Stimulated activated CD8-positive, alpha-beta memory T cell treated with anti-CD3 and anti-CD28 coated beads, Interleukin-12 subunit alpha, Interleukin-12 subunit beta, amount 100 ng/mL, for 24 hours (primary cell): ENCODE data around the gene UPP1.

Source experiments
- DNase-seq: peaks from one replicate; pipeline ENCODE4 v3.0.0-alpha.2; 2020; ENCODE audit errors: extremely low read depth

Gene UPP1

DNA sequence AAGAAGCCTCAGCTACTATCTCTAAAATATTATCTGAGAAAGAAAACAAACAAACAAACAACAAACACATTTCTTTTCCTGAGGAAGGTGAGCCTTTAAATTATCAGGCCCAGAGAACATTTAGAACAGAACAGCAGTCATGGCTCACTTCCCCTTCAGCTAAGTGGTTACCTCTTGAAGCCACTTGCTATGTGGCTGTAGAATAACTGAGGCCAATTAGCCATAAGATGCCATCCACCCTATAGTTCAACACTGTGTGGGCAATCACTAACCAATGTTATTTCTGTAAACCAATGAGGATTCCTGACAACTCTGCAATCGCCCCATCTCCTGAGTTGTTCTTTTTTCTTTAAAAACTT, 3.7 kb upstream of the UPP1 start:
- DNase-seq = no peak

DNA sequence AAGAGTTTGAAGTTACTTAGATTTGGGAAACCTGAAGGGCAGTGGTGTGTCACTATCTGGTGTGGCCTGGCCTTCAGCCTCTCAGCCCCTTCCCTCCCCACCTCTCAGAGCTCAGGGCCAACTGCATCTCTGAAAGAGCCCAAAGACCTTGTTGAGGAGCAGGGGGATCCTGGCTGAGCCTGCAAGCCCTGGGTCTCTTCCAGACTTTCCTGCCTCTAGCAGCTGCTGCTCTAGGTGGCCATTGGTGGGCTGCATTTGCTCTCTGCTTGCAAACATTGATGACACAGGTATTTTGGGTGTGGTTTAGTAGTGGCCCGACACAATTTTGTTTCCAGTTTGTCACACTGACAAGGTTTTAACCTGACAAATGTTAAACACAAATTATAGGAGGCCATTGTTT, 3.1 kb upstream of the UPP1 start:
- no peak for DNase-seq

DNA sequence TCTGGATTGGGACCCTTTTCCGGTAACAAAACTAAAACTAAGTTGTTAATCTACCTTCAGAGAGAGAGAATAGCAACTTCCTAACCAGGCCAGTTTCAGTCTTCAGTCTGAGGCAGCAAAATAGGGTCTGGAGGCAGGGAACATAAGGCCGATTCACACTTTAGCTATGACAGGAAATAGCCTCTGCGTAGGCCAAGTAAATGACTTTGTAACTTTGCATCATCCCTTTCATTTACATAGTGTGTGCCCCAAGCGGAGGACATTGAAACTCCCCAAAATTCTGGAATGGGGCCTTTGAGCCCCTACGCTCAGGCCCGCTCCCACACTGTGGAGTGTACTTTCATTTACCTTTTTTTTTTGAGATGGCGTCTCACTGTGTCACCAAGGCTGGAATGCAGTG, 1.7 kb upstream of the UPP1 start:
- DNase-seq = no peak

DNA sequence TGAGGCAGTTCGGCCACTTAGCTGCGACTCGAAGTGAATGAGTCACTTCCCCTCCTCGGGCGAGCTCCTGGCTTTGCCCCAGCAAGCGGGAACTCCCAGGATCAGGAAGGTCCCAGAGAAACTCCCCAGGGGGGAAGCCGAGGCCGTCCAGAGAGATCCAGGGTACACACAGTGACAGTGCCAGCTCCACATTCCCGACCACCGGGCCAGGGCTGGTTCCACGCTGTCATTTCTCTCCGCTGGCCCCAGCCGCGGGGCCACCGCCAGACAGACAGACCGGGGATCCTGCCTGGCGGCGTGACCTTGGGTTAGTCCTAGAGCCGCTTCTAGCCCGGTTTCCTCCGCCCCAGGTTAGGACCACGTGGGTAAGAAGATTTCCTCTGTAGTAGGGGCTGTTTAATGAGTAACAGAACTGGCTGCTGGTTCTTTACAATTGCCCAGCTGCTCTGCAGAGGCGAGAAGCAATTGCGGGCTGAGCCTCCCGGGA, 463 bp upstream of the UPP1 start:
- DNase-seq = no peak

DNA sequence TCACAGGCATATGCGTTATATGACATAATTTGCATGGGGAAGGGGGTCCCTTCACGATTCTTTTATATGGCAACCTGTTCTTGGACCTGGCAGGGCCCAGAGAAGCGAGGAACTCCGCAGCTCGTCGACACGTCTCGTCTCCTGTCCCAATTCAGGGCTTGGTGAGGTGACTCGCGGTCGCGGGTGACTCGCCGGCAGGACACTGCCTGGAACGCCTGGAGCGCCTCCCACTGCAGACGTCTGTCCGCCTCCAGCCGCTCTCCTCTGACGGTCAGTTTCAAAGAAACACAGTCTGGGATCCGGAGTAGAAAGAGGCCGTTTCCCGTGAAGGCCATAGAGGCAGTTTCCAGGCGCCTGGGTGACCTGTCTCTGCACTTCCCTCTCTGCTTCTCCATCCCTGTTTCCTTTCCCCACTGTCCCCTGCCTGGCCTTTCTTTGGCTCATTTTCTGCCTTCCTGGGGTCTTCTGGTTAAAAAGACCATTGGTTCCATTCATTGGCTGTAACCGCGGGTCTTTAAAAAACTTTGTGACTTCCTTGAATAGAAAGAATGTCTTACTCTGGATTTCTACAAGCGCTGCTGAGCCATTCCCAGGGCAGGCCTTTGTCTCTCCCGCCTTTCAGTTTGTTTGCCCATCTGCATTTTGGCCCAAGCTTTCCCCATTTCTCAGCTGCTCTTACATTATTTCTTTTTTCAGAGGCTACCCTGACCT, 1.2 kb downstream of the UPP1 start:
- DNase-seq = no peak

DNA sequence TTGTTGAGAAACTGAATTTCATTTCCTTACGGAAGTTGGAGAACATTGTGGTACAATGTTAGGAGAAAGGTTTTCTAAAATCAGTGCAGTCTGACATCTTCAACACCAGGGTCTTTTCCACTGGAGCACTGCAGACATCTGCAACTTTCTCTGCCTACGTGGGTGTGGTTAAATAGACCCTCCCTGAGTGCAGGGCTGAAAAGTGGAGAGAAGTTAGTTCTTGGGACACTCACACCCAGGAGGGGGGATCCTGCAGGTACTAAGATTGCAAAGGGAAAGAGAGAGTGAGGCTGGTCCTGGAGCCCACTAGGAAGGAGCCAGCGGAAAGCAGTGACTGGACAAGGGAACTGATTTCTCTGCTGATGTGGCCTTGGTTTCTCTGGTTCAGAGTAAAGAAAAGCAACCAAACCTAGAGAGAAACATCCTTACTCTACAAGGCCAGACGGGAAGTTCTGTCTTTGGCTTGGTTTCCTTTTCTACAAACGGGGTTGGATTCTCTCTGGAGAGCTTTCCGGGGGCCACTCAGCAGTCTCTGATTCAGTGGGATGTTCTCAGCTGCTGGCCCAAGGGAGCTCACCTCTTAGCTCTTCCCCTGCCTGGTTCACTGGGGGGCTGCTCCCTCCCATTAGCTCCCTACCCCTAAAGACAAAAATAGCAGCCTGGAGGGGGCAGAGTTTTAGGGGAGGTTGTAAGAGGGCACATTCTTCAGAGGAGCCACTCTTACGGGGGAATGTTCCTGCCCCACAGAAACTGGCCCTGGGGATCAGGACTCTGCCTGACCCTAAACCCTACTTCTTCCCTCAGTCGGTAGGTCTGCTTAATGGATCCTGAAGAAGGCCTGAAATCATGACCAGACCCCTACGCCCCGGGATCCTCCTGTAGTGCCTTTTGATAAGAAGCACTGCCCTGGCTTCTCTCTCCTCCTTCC, 2.7 kb downstream of the UPP1 start:
- no peak for DNase-seq

DNA sequence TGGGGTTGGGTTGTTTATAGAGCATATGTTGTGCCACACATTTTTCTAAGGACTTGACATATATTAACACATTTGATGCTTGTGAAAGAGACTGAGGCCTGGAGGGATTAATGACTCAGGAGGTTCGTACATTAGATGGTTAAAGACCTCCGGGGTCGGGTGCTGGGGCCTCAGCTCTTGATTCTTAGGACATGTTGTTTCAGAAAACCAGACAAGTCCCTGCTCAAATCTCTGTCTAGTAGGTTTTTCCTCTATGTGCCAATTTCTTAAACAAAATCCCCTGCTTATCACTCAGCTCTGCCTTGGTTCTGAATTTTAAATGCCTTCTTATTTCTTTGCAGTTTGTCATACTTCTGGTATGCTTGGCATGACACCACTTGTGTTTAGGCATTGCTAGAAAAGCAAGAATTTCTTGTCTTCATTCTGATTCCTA, 5.8 kb downstream of the UPP1 start:
- no peak for DNase-seq

DNA sequence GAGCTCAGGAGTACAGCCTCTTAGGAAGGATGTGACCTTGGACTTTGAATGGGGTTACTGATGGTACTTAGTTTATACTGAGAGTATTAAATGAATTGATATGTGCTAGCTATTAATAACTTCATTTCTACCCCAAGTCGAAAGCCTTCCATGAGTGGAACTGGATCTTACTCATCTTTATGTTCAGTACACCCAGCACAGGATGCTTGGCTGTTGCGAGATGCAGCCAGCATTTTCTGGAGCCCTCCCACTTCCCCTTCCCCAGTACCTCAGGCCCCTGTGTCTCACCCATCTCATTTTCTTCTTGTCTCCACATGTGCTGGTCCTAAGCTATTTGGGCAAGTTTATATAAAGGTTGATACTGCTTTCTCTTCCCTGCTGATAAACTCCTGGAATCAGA, 7.2 kb downstream of the UPP1 start:
- DNase-seq = no peak

DNA sequence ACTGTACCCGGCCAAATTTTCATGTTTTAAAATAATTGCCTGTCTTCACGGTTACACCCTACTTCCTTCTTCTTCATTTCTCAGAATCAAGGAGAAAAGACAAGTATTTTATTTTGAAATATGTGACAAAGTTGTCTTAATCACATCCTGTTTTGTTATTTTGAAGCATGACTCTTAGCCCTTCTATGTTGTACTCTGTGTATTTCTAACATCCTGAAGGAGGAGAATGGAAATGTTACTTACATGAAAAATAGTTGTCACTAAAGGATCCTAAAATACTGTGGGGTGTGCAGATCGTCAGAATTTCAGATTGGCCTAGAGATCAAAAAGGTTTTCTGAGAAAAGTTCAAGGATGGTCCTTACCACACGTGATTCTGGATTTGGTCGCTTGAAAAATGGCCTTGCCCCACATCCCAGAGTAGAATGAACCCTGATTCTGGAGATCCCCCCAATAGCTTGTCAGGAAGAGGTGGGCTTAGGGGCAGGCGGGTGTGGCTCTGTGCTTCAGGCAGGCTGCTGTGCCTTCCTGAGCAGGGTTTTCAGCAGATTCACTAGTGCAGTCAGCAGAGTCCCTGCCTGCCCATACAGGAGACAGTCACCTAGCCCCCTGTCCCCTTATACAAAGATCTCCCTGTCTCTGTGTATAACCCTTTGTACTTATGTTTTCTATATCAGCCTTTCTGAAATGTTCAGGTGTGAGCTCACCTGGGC, 8.6 kb downstream of the UPP1 start:
- DNase-seq = no peak

DNA sequence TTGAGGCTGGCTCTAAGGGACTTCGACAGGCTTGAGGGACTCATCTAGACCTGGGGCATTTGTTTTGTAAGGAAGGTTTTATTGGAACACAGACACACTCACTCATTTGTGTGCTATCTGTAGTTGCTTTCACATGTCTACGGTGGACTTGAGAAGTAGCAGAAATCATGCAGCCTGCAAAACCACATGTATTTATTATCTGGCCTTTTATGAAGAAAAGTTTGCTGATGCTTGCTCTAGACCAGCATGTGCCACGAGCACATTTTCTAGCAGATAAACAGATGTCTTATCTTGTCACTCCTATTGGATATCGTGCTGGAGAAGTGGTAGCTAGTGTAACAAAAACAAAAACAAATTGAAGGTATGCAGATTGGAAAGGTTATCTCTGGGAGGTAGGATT, 9.8 kb downstream of the UPP1 start:
- no peak for DNase-seq

DNA sequence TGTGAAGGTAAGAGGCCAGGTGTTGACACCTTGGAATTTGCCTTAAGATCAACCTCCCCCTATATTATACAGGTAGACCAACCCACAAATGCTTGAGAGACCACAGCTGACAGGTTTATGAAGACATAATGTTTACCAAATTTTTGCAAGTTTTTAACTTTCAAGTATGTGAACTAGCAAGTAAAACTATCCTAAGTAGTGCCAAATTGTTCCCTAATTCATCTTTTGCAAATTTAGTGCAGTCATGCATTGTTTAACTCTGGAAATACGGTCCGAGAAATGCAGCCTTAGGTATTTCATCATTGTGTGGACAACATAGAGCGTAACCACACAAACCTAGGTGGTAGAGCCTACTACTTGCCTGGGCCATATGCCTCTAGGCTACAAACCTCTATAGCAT, 10.7 kb downstream of the UPP1 start:
- no peak for DNase-seq

DNA sequence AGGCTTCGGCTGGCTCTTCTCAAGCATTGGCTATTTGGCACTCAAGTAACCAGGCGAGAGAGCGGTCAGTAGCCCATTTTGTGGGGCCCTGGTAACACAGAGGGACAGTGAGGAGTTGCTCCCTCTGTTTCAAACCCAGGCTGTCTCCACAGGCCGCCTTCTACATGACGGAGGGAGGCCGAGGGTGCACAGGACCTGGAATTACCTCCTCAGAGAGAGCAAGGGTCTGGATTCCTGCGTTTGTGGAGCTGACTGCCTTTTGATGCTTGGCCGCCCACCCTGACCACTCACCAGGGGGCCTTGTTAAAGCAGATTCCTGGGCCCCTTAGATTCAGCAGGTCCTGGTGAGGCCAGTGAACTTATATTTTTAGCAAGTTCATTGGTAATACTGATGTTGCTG, 12.3 kb downstream of the UPP1 start:
- no peak for DNase-seq

DNA sequence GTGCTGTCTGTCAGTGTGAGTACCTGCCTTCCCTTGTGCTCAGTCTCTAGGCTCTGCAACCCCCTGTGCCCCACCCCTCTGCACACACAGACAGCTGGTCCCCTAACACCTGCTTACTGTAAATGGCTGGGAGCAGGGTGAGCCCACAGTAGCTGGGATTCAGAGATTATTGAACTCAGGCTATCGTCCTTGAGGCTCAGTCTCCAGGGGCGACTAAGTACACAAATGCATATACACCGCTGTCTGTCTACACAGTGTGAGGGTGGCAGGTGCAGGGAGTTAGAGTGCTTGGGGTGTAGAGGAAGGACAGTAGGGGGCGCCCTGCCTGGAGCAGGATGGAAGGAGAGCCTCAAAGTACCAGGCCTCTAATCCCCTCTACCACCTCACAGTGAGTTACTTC, 12.9 kb downstream of the UPP1 start:
- DNase-seq = no peak

DNA sequence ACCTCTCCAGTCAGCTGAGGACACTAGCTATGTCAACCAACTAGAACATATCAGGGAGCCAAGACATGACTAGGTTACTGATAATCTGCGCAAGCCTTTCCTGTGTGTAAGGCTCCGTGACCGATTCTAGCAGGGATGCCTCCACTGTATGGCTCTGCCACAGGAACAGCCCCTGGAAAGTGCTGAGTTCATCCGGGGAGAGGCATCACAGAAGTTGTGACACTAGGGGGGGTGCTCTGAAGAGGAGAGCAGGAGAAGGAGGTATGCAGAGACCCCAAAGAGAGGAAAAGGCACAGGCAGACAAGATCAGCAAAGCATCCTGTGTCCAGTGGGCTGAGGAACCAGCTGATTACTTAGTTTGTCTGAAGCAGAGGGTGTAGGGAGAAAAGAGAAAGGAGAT, 13.5 kb downstream of the UPP1 start:
- no peak for DNase-seq

DNA sequence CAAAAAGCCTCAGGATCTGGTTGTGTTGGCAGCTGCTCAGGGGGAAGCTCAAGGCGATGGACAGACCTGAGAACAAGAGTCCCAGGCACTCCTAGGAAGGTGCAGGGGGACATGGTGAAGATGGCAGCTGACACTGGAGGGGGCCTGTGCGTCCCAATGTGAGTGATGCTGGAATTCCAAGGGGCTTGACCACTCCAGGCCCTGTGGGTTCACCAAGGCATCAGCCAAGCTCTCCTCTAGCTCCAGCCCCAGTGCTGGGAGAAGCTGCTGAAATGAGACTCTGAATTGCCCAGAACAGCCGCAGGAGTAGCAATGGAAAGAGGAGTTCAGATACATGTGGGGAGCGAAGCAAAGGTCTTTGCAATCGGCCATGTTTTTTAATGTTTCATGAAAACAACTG, 16.0 kb downstream of the UPP1 start:
- DNase-seq = no peak

DNA sequence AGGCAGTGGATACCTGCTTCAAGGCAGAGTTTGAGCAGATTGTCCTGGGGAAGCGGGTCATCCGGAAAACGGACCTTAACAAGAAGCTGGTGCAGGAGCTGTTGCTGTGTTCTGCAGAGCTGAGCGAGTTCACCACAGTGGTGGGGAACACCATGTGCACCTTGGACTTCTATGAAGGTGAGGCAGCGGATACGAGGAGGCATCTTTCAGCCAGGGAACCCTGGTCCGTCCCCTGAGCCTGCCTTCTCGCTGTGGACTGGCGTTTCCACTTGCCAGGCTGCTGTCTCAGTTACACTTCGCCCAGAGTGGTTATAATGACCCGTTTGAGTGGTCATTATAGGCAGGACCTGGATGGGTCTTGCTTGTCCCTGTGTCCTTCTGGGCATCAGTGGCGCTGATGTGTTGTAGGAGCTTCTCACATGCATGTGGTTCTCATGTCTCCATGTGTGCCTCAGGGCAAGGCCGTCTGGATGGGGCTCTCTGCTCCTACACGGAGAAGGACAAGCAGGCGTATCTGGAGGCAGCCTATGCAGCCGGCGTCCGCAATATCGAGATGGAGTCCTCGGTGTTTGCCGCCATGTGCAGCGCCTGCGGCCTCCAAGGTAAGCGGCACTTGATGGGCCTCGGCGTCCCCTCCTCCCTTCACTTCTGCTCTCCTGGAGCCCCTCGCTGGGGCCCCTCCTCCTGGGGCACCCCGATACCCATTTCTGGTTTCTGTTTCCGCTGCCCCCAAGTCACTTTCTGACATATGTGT, 18.0 kb downstream of the UPP1 start:
- DNase-seq = no peak

DNA sequence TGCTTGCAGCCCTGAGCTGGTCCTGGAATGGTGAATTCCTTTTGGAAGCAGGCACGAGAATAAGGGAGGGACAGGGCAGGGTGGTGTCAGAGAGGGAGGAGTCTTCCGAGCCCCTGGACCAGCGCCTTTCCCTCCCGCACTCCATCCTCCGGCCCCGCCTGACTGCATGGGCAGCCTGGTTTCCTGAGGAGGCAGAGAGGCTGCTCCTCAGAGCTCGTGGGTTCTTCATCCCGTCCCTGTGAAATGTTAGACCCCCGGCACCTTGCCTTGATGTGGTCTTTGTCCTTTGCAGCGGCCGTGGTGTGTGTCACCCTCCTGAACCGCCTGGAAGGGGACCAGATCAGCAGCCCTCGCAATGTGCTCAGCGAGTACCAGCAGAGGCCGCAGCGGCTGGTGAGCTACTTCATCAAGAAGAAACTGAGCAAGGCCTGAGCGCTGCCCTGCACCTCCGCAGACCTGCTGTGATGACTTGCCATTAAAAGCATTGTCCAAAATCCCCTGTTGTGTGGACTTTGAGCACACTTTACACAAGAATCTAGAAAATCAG, 18.9 kb downstream of the UPP1 start:
- DNase-seq = no peak

DNA sequence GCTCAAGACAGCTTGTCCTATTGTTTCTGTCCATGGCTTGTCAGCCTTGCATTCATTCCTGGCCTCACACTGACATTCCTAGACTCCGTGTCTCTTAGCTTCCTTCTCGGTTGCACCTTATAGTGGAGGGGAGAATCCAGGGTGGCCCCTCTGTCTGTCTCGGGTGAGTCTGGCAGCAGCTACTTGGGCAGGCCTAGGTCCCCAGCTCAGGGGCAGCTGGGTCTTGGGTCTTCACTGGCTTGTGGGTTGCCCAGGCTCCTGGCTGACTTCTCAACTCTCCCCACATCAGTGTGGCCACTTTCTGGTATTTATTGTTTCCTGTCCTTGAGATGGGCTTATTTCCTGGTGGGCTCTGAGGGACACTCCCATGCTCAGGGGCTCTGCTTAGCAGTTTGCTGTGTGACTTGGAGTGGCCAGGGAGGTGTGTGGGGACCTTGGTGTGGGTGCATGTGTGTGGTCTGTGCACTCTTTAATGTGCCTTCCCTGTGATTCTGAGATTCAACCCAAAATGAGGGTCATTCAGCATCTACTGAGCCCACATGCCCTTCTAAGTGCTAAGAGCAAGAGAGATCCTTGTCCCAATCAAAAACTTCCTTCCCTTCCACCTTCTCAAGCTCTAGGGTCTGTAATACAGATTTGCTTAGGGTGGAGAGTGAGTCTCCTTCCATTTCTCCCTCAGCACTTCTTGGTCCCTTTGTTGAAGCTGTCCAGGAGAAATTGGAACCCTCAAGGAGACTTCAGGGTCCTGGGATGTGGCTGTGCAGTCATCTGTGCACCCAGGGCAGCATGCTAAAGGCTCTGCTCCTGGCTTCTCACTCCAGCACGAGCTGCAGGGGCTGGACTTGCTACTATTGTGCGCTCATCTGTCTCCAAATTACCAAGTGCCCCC, 20.1 kb downstream of the UPP1 start:
- no peak for DNase-seq

DNA sequence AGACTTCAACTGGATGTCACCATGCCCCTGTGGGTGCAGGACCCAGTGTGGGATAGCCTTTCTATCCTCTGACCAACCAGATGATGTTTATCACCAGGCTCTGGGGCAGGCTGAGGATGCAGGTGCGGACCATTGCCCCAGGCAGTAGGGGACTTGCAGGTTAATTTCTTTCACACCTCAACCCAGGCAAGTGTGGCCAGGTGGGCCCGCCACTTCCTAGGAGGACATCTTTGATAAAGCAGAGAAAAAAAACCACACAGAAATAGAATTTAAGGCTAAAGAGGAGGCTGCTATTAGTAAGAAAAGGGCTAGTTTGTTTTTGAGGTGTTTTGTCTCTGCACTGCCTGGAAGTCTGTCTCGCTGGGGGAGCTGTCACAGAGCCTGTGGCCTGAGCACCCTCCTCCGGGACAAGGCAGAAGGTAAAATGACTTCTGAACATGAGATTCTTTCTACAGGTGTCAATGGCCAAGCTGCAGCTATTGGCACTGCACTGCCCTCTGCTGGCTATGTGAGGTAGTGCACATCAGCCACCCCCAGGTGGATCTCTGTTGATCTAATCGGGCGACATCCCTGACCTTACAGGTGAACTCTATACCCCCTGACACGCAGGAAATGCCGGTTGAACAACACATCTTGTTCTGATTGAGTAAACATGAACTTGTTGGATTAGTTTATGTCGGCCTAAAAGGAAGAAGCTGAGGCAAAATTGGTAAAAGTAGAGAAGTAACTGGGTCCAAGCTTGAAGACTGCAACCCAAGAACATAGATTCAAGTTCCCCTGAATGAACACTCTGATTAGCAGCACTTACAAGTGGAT, 21.0 kb downstream of the UPP1 start:
- DNase-seq = peak; percentile 49

DNA sequence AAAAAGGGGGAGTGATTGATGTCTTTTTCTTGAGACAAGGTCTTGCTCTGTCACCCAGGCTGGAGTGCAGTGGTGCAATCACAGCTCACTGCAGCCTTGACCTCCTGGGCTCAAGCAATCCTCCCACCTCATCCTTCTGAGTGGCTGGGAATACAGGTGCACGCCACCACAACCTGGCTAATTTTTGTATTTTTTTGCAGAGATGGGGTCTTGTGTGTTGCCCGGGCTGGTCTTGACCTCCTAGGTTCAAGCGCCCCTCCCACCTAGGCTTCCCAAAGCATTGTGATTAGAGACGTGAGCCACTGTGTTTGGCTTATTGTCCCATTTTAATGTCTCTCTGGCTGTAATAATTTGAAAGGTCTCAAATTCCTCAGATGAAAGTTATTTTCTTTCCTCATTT, 21.8 kb downstream of the UPP1 start:
- DNase-seq = no peak
